Measurements from ENCODE around the gene TUBG2.

The TUBG2 gene

GRCh38 chr17:42708588-42708987 lies 49.5 kb downstream of the TUBG2 start:
- Mint-ChIP-seq H3K9me3 (no peaks in the 10 kb centered on the region), H3K36me3 (peaks cover 56 to 77% of the 10 kb centered on the region in 2 donors)
- ATAC-seq (replicated peaks) = no peak

GRCh38 chr17:42709561-42709960 lies 50.5 kb downstream of the TUBG2 start:
- Mint-ChIP-seq H3K36me3 (peaks cover 47 to 67% of the 10 kb centered on the region in 2 donors), H3K27ac (no peak overlapping the region), H3K27me3 (no peaks in the 10 kb centered on the region), H3K9me3 (no peaks in the 10 kb centered on the region), H3K4me1 (peaks cover 22 to 33% of the 10 kb centered on the region in 2 donors), H3K4me3 (no peak overlapping the region)
- ATAC-seq (replicated peaks) (no peak), DNase-seq (no peak)

More at GRCh38 chr17:42708588-42708987, 49.5 kb downstream of the TUBG2 start:
- Mint-ChIP-seq H3K27me3 (no peaks in the 10 kb centered on the region), H3K4me1 (peaks cover 26 to 43% of the 10 kb centered on the region in 2 donors), H3K4me3 (no peak overlapping the region), H3K27ac (no peak overlapping the region)
- DNase-seq = no peak

All from stimulated activated naive B cell treated with anti-CD40 and anti-IgM and Interleukin-4, amounts not matched to agents 10 μg/mL and 1 μg/mL and 100 μg/mL, for 72 hours (primary cell).